ENCODE data around the gene ZNF407.
"Not testable (repeated sequence)": the region's sequence is repeated elsewhere in the genome, so short reads cannot be mapped to it uniquely, and the experiment has no call there.

Gene ZNF407

GRCh38 chr18:75081486-75081885, 483.8 kb downstream of the ZNF407 start:
- in situ Hi-C loops (cut with MboI; ENCODE audit: low sequenced_read_pairs): no loop called here

GRCh38 chr18:75083131-75083530, 485.5 kb downstream of the ZNF407 start:
- in situ Hi-C loops (cut with MboI; ENCODE audit: low sequenced_read_pairs): no loop called here

- in situ Hi-C loops (cut with MboI; ENCODE audit: low sequenced_read_pairs): no loop called here
Measured at GRCh38 chr18:75083761-75084160, 486.1 kb downstream of the ZNF407 start.

- in situ Hi-C loops (cut with MboI; ENCODE audit: low sequenced_read_pairs): not testable (repeated sequence)
Measured at GRCh38 chr18:75085676-75086075, 488.0 kb downstream of the ZNF407 start.

GRCh38 chr18:75086494-75087034, 488.9 kb downstream of the ZNF407 start:
- in situ Hi-C loops (cut with MboI; ENCODE audit: low sequenced_read_pairs): no loop called here

- in situ Hi-C loops (cut with MboI; ENCODE audit: low sequenced_read_pairs): no loop called here
Measured at GRCh38 chr18:75087119-75088020, 489.7 kb downstream of the ZNF407 start.

DNA sequence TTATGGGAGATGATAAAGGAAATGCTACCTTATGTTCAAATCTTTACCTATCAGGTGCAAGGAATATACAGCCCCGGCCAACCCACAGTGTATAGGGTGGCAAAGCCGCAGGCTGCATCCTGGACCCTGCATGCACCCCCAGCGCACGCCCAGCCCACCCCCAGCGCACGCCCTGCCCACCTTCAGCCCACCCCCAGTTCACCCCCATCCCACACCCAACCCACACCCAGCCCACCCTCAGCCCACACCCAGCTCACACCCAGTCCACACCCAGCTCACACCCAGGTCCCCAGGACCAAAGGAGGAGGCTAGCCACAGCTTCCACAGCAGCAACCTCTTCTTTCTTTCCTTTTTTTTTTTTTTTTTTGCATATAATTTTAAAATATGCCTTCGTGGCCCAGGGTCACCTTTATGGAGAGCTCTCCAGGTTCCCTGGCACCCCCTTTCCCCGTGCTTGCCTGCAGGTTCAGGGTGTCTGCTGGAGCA, 490.4 kb downstream of the ZNF407 start:
- in situ Hi-C loops (cut with MboI; ENCODE audit: low sequenced_read_pairs): no loop called here

- in situ Hi-C loops (cut with MboI; ENCODE audit: low sequenced_read_pairs): no loop called here
Measured at GRCh38 chr18:75088622-75089211, 491.0 kb downstream of the ZNF407 start.

- in situ Hi-C loops (cut with MboI; ENCODE audit: low sequenced_read_pairs): no loop called here
Measured at GRCh38 chr18:75089748-75090327, 492.2 kb downstream of the ZNF407 start.

- in situ Hi-C loops (cut with MboI; ENCODE audit: low sequenced_read_pairs): no loop called here
Measured at GRCh38 chr18:75090336-75090735, 492.7 kb downstream of the ZNF407 start.

- in situ Hi-C loops (cut with MboI; ENCODE audit: low sequenced_read_pairs): no loop called here
Measured at GRCh38 chr18:75097491-75098225, 500.0 kb downstream of the ZNF407 start.

GRCh38 chr18:75100832-75101630, 503.4 kb downstream of the ZNF407 start:
- in situ Hi-C loops (cut with MboI; ENCODE audit: low sequenced_read_pairs): no loop called here

DNA sequence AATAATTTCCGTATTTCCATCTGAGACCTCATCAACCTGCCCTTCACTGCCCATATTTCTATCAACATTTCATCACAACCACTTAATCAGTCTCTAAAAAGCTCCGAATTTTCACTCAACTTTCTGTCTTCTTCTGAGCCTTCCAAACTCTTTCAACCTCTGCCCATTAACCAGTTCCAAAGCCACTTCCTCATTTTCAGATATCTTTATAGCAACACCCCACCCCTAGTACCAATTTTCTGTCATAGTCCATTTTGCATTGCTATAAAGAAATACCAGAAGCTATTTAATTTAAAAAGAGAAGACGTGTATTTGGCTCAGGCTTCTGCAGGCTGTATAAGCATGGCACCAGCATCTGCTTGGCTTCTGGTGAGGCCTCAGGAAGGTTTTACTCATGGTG, 504.2 kb downstream of the ZNF407 start:
- in situ Hi-C loops (cut with MboI; ENCODE audit: low sequenced_read_pairs): no loop called here

GRCh38 chr18:75104029-75104428, 506.4 kb downstream of the ZNF407 start:
- in situ Hi-C loops (cut with MboI; ENCODE audit: low sequenced_read_pairs): not testable (repeated sequence)

DNA sequence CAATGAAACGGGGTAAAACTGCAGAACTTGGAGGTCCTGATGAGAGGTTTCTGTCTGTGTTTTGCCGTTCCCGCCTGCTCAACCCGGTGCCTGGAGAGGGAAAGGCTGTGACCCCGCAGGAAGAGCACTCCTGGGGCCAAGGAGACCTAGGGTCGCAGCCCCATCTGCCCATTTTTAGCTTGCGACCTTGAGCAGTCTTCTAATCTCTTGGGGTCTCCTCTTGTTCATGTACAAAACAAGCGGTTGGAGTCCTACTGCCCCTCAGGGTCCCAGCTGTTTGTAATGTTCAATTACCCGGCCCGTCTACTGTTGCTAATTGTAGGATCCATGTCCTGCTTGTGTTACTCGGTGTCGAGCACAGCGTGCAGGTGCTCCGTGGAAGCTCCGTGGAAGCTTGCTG, 506.8 kb downstream of the ZNF407 start:
- in situ Hi-C loops (cut with MboI; ENCODE audit: low sequenced_read_pairs): no loop called here

- in situ Hi-C loops (cut with MboI; ENCODE audit: low sequenced_read_pairs): no loop called here
Measured at GRCh38 chr18:75105551-75106254, 508.0 kb downstream of the ZNF407 start.

- in situ Hi-C loops (cut with MboI; ENCODE audit: low sequenced_read_pairs): no loop called here
Measured at GRCh38 chr18:75106746-75107145, 509.1 kb downstream of the ZNF407 start.

- in situ Hi-C loops (cut with MboI; ENCODE audit: low sequenced_read_pairs): no loop called here
Measured at GRCh38 chr18:75107196-75107930, 509.7 kb downstream of the ZNF407 start.

- in situ Hi-C loops (cut with MboI; ENCODE audit: low sequenced_read_pairs): no loop called here
Measured at GRCh38 chr18:75107931-75108276, 510.2 kb downstream of the ZNF407 start.

Measured in HL-60/S4 treated with retinoic acid at 250 ng/mL for 4 days and 3 days (cell line).